OCI-M2 (cell line): Measurements from ENCODE around the gene IPCEF1.
"Not testable (repeated sequence)": the region's sequence is repeated elsewhere in the genome, so short reads cannot be mapped to it uniquely, and the experiment has no call there.

Experiments used
- DNase-seq: peaks from one replicate; lab custom pipeline; 2025; ENCODE audit not compliant: unreplicated experiment; lab: John Stamatoyannopoulos, UW

IPCEF1 gene

DNA sequence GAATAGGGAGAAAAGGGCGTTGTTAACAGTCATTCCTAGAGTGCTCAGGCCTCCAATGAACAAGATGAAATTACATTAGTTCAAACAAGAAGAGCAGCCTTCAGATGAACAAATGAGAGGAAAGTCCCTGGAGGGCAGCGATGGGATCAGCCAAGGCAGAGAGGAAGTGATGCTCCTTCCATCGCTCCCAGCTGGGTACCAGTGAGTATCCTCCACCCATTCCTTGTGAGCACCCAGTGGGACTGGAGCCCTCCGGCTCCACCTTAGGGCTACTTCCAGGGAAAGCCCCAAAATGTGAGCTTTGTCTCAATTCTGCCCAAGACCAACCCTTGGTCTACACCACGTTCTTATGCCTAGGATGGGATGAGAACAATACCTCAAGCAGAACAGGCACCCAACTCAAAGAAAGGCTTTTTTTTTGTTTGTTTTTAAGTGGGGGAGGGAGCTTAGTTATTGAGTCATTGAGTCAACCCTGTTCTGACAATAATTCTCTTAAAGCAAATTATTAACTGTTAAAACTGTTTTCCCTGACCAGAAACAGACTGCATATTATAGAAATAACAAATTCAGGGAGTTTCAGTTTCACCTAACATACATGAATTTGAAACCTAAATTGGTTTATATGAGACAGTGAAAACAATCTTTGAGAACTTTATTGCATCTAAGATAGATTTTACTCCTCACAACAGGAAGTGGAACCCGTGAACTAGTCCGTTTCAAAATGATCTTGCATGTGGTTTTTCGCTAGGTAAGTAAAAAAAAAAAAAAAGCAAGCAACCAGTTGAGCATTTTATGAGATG, 106.9 kb downstream of the IPCEF1 start:
- DNase-seq: no peak

DNA sequence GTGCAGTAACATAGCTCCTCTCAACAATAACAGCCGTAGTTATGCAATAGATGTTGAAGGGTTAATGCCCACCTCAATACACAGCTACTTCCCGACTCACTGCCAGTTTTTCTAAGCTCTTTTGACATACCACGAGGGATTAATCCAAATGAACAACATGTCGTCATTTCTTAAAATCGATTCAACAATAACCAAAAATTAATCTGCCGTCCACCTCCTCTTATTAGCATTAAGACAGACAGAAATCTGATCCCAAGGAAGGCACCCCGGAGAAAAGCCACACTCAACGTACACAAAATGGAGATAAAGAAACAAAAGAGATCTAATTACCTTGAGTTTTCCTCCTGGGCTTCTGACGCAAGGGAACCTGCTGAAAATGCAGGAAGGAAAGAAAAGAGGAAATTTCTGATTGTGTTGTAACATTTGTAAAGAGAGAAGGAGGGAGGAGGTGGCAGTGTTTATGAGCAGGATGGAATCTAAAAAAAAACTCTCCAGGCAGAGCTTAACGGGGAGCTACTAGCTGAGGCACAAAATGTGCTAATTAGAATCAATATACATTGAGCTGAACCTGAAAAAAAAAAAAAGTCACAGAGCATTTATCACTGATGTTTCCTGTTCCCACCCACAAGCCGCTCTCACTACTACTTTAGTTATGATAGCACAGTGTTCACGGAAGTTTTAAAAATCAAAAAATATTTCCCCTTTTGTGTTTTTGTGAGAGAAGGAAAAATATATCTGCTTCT, 109.3 kb downstream of the IPCEF1 start:
- no peak for DNase-seq

DNA sequence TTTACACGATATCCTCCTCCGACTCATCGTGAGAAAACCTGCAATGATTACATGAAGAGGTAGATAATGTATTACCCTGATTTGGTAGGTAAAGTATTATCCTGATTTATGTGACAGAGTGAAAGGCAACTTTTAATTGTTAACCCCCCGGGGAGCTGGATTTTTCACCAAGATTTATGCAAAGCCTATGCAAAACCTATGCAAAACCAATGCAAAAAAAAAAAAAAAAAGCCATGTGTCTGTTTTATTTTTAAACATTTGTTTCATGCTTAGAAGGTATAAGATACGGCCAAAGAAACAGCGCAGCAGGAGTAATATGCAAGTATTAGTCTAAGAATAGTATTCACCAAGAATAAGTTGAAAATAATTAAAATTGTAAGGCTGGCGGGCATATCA, 109.9 kb downstream of the IPCEF1 start:
- DNase-seq: no peak

DNA sequence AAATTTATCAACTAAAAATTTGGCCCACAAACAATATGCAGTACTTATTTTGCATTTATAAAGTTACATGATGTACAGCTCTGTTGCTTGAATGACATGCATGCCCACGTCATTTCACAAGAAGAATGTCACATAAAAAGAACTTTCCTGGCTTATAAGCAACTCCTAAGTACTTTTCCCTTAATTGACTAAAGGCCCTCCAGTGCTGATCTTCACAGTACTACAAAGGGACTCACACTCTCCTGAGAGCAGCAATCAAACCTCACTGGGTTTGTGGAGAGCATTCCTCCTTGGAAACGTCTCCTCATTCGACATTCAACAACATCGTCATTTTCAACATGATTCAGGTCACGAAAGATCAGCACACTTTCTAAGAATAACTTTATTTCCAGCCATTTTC, 111.1 kb downstream of the IPCEF1 start:
- no peak for DNase-seq

DNA sequence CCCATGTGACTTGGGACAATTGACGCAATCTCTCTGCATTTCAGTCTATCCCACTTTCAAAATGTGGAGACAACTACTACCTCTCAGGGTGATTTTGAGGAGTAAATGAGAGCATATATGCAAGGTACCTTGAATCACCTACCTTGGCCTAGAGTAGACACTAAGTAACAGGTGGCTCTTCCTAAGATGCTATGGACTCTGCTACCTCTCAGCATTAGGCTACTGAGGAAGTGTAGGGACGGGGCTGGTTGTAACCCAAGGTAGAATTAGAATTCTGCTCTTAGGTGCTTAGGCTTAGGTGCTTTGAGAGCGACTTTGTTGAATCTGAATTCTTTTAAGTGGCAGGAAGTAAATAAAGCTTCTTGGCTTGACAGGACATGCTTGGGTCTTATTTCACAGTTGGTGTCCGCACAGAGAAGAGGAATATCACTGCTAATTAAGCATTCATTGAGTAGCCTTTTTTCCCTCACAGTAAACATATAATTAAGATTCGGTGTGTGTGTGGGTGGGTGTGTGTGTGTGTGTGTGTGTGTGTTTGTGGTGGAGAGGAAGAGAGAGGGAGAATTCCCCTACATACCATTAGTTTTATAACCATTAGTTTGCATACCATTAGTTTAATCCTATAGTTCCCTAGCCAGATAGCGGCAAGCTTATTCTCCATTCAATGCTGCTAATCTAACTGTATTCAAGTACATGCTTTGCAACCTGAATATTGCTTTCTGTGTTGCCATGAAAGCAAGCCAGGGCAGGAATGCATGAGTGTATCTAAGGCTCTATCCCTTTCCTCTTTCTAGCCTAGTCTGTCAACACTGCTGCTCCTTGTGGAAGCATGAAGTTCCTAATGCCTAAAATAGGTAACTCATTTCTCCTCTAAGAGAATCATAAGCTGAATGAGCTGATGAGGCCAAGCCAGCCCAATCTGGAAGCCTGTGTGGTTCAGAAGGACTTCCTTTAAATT, 112.5 kb downstream of the IPCEF1 start:
- DNase-seq: no peak

DNA sequence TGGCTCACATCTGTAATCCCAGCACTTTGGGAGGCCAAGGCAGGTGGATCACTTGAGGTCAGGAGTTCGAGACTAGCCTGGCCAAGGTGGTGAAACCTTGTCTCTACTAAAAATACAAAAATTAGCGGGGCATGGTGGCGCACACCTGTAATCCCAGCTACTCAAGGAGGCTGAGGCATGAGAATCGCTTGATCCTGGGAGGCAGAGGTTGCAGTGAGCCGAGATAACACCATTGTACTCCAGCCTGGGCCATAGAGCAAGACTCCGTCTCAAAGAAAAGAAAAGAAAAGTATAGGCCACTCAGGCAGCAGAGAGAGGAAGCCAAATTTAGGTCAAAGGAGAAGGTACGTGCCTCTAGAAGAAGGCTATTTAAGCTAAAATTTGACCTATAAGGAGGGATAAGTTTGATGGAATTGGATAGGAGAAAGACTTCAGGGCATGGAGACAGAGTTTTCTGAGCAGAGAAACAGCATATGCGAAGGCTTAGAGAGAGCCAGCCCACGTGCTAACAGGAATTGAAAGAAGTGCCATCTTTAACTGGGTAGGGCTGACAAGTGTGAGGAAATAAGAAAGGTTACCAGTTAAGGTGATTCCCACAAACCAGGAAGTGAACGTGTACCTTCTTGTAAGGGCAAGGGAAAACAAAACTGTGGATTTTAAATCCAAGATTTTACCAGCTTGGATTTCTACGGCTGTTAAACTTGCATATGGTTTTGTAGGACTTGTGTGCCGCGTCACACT, 113.8 kb downstream of the IPCEF1 start:
- DNase-seq: no peak

DNA sequence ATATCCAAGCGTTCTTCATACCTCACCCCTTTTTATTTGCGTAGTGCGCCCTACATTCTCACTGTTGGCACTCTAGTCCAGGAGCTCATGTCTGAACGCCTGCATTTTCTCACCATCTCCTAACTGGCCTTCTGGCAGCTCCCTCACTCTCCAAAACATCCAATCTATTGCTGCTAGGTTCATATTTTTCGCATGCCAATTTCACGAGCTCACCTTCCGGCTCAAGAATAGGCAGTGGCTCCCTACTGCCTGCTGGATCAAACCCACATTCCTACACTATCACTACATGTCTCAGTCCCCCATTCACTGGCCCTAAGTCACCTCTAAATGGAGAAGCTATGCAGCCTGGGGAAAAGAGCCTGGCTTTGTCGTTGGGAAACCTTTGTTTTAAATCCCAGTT, 115.0 kb downstream of the IPCEF1 start:
- no peak for DNase-seq

DNA sequence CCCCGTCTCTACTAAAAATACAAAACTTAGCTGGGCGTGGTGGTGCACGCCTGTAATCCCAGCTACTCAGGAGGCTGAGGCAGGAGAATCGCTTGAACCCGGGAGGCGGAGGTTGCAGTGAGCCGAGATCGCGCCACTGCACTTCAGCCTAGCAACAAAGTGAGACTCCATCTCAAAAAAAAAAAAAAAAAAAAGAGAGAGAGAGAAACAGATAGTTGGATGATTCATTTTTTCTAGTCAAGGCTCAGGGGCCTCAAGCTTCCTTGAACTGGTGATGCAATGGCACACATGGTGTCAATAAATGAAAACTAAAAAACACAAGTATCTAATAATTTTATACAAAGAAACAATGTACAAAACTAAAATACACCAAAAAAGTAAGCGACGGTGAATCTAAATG, 115.5 kb downstream of the IPCEF1 start:
- not testable (repeated sequence) for DNase-seq

DNA sequence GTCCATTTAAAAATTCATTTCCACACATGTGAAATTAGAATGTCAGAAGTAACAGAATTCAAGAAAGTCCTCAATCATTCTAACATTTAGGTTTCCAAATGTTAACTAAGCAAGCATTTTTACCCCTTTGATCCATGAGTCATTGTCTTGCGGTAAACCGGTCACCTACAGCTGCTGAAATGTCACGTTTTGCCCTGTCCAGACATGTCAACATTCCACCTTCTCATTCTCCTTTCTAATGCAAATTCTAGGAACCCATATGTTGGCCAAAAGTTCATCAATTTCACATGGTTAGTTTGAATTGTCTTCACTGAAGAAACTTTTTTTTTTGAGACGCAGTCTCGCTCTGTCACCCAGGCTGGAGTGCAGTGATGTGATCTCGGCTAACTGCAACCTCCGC, 117.2 kb downstream of the IPCEF1 start:
- DNase-seq: no peak

DNA sequence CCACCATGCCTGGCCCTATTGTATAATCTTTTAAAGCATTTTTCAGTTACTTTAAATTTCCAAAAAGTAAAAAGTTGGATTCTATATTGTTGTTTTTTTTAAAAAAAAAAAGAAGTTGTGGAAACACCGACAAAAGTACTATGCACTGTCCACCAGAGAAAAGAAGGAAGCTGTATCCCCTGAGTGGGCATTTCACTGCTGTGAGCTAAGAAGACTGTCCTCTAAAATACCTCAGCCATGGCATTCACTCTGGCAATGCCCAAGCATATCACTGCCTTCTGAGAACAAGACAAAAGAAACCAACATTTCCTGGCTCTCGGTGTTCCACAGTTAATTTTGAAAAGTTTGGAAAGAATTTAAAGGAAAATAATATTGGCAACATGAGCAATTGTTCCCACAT, 117.8 kb downstream of the IPCEF1 start:
- DNase-seq: no peak

DNA sequence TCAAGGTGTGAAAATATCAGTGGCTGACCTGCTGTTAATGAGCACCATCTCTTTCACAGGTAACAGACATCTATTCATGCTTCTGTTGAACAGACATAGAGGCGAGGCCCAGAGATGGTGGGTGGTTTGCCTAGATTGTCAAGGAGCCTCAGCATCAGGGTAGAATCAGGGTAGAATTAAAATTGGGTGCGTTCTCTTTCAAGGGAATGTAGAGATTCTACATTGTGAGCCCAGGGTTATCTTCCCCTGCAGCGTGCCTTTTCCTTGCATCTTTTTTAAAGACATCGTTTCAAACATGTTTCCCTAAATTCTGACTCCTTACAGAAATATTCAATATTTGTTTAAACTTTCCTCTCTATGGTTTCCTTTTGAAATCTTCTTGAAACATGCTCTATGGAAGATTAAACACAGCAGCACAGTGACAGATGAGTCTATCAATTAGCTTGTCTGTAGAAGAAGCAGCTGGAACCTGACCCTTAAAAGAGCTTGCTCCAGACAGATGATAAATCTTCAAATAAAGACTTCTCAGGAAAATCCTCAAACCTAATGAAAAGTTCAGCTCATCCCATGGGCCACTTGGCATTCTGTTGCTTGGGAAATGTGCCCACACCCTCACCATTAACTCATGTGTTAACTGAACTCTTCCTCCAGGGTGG, 119.8 kb downstream of the IPCEF1 start:
- DNase-seq: no peak

DNA sequence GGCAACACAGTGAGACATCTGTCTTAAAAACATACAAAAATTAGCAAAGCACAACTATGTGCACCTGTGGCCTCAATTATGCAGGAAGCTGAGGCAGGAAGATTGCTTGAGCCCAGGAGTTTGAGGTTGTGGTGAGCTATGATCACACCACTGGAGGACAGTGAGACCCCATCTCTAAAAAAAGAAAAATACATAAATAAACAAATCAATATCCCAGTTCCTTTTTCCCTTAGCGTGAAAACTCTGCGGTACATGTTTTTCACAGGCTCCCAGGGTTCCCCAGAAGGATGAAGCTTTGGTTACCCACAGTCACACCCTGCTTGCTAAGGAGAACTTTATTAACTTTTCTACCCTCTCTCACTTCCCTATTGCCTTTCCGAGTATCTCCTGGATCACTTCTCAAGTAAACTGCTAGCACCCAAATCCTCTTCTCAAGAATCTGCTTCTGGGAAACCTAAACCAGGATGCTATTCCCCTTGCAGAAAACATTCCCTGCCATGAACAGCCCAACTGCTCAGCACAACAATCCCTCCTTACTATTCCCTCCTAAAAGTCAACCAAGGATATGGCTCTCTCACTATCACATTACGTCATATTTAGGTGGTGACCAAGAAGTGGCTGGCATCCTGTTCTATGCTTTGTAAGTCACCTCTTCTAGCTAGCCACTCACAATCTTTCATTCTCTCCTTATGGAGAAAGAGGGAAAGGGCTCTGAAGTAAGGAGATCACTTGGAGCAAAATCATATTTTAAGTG, 122.4 kb downstream of the IPCEF1 start:
- no peak for DNase-seq

DNA sequence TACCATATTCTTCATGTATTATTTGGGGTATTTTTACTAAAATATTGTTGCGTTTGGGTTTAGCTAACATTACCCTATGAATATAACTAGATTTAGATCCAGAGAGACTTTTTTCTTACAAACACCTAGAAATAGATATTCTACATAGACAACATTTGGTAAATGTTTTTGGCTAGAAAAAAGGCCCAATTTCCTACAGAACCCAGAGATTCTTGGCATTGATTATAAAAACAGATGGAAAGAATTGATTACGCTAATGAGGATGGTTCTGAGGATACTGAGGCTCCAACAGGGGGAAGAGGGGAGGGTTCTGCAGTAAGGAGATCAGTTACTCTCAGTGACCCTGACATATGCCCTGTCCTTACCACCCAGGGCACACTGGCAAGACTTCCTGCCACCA, 123.2 kb downstream of the IPCEF1 start:
- DNase-seq: no peak

DNA sequence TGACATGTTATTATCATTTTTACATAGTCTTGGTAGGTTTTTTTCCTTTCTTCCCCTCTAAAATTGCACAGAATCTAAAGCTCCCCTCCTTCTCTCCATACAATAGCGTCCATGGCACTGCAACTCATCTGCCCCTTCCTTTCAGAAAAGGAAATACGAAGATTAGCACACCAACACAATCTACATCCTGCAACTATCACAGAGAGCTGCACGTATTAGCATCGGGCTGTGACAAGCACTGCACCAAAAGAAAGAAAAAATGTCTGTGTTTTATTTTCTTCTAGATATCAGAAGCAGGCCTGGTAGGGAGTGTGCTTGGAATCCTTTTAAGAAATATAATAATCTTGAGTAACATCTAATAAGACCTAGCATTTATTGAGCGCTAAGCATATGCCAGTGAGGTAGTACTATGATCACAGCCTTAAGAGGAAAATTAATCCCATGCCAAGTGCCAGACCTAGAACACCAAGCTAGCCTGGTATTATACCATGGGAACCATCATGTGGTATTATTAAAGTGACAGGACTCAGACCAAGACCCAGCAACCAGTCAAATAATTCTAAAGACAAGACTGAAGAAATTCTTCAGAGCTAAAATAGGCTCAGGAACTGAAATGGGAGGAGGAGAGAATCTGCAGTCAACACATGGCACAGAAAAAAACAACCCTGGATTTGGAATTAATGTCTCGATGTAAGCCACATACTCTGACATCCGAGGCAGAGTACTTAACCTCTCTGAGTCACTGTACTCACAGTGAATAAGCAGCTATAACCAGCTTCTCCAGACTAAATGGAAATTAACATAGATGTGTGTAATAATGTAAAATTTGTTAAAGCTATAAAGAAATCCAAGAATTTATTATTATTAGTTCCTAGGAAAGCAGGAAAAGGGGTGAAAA, 124.3 kb downstream of the IPCEF1 start:
- no peak for DNase-seq

DNA sequence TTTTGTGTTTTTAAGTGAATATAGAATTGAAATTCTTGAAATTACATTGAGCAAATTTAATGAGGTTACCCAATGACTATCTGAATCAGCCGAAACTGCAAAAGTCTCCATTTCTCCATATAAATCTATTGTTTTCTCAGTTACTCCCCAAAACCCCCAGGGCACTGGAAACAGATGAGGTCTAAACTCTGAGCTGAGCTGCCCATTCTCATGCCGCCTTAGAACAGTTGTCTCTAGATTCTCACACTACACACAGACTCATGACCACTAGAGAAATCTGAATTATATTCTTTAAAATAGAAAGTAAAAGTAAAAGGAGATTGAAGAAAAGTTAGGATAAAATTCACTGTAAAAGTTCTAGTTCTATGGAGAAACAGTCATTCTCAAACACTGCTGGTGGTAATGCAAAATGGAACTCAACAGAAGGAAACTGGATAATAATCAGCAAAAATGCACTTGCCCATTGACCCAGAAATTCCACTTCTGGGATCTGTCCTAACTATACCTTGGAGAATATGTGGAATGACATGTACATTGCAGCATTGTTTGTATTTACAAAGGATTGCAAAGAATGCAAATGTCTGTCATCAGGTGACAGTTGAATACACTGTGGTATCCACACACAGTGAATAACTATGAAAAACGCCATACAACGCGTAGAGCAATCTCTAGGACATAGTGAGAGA, 125.5 kb downstream of the IPCEF1 start:
- DNase-seq: no peak

DNA sequence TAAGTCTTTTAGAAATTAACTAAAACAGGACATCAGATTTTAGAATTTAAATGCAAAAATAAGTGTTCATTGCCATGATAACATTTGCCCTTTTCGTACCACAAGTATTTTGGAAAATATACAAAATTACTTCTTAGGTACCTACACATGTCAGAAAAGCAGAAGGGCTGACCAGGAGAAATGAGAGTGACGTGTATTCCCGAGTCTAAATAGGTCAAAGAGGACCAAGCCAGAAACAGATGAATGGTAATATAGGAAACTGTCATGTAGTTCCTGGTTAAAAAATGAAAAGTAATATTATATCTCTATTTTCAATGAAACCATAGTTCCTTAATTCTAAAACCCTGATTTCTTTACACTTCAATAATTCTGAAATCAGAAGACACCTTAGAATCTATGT, 126.2 kb downstream of the IPCEF1 start:
- no peak for DNase-seq

DNA sequence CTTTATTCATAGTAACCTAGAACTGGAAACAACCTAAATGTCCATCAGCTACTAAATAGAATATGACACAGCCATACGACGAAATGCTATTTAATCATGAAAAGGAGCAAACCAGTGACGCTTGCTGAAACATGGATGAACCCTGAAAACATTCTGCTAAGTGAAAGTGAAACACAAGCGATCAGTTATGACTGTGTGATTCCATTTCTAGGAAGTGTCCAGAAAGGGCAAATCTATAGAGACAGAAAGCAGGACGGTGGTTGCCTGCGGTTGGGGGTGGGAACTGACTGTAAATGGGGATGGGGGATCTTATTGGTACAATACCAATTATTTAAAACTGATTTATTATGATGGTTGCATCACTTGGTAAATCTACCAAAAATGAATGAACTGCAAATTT, 126.8 kb downstream of the IPCEF1 start:
- DNase-seq: no peak

DNA sequence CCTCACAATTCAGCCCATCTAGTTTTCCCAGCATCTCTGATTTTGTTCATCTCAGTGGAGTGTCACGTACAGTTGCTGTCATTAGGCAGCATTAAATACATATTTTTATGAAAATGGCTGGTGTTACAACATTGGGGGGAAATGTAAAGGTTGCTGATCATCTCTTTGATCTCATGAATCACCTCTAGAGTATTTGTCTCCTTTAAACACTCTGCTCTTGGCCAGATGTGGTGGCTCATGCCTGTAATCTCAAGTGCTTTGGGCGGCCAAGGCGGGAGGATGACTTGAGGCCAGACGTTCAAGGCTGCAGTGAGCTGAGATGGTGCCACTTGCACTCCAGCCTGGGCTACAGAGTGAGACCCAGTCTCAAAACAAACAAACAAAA, 128.1 kb downstream of the IPCEF1 start:
- DNase-seq: no peak
